HEK293T (cell line): ENCODE data around the gene MLLT10.

ENCODE experiments used
- CTCF ChIA-PET: fragments of 350-600 bp; formaldehyde crosslinking; extraction: SDS; loops from one replicate; lab custom pipeline; 2021; ENCODE audit warnings: antibody characterized with exemption, inconsistent platforms; lab: Yijun Ruan, JAX
- POLR2A ChIA-PET: fragments of 350-600 bp; formaldehyde crosslinking; extraction: SDS; loops from one replicate; lab custom pipeline; 2020; ENCODE audit warnings: antibody characterized with exemption, inconsistent platforms; lab: Yijun Ruan, JAX
- DNase-seq: peaks from one replicate; pipeline ENCODE4 v3.0.0; 2012; ENCODE audit warnings: mixed read lengths; ENCODE audit errors: extremely low spot score
- ARNT ChIP-seq: fragments of 450-650 bp; IDR thresholded peaks from 2 replicates; pipeline ENCODE4 v1.6.1; 2017; ENCODE audit warnings: mild to moderate bottlenecking
- BHLHE40 ChIP-seq: fragments of 450-650 bp; IDR thresholded peaks from 2 replicates; pipeline ENCODE4 v1.6.1; 2016; ENCODE audit warnings: mild to moderate bottlenecking, moderate library complexity, borderline replicate concordance
- CTBP1 ChIP-seq: fragments of 450-650 bp; IDR thresholded peaks from 2 replicates; pipeline ENCODE4 v1.6.1; 2016; ENCODE audit warnings: borderline replicate concordance
- ELF4 ChIP-seq: fragments of 450-650 bp; IDR thresholded peaks from 2 replicates; pipeline ENCODE4 v1.6.1; 2017; ENCODE audit warnings: antibody characterized with exemption
- FOXA1 ChIP-seq: fragments of 450-650 bp; IDR thresholded peaks from 2 replicates; pipeline ENCODE4 v1.6.1; 2016; ENCODE audit warnings: mild to moderate bottlenecking
- FOXK2 ChIP-seq: fragments of 450-650 bp; IDR thresholded peaks from 2 replicates; pipeline ENCODE4 v1.6.1; 2016; ENCODE audit warnings: mild to moderate bottlenecking
- FOXM1 ChIP-seq: fragments of 450-650 bp; IDR thresholded peaks from 2 replicates; pipeline ENCODE4 v1.6.1; 2017; ENCODE audit warnings: mild to moderate bottlenecking, borderline replicate concordance
- HDGF ChIP-seq: fragments of 450-650 bp; IDR thresholded peaks from 2 replicates; pipeline ENCODE4 v1.6.1; 2017; ENCODE audit warnings: antibody characterized with exemption, borderline replicate concordance
- L3MBTL2 ChIP-seq: fragments of 450-650 bp; conservative IDR thresholded peaks from 2 replicates; pipeline ENCODE4 v1.6.1; 2016; ENCODE audit warnings: mild to moderate bottlenecking
- LEF1 ChIP-seq: fragments of 450-650 bp; IDR thresholded peaks from 2 replicates; pipeline ENCODE4 v1.6.1; 2017; ENCODE audit warnings: mild to moderate bottlenecking, borderline replicate concordance
- NFRKB ChIP-seq: fragments of 450-650 bp; IDR thresholded peaks from 2 replicates; pipeline ENCODE4 v1.6.1; 2016; ENCODE audit warnings: mild to moderate bottlenecking, moderate library complexity
- PKNOX1 ChIP-seq: fragments of 450-650 bp; IDR thresholded peaks from 2 replicates; pipeline ENCODE4 v1.6.1; 2016
- SP1 ChIP-seq: fragments of 450-650 bp; IDR thresholded peaks from 2 replicates; pipeline ENCODE4 v1.6.1; 2017
- SUZ12 ChIP-seq: fragments of 450-650 bp; IDR thresholded peaks from 2 replicates; pipeline ENCODE4 v1.6.1; 2016; ENCODE audit warnings: mild to moderate bottlenecking
- TARDBP ChIP-seq: fragments of 450-650 bp; IDR thresholded peaks from 2 replicates; pipeline ENCODE4 v1.6.1; 2016
- ZNF384 ChIP-seq: fragments of 450-650 bp; IDR thresholded peaks from 2 replicates; pipeline ENCODE4 v1.6.1; 2016

MLLT10 gene

GRCh38 chr10:21753497-21754270 is 219.7 kb downstream of the MLLT10 start:
- ChIA-PET POLR2A (no interaction called here), CTCF (no interaction called here)
- no peak for TF ChIP-seq FOXA1
- no peak for TF ChIP-seq ARNT
- no peak for TF ChIP-seq CTBP1
- TF ChIP-seq ELF4, result no peak
- no peak for TF ChIP-seq NFRKB
- no peak for TF ChIP-seq PKNOX1
- no peak for TF ChIP-seq SUZ12
- no peak for TF ChIP-seq SP1
- no peak for DNase-seq

- ChIA-PET CTCF (no interaction called here), POLR2A (no interaction called here)
- no peak for TF ChIP-seq BHLHE40
- TF ChIP-seq FOXK2, result no peak
- no peak for TF ChIP-seq SP1
- TF ChIP-seq FOXM1, result no peak
- TF ChIP-seq CTBP1, result no peak
- TF ChIP-seq L3MBTL2, result no peak
- no peak for TF ChIP-seq NFRKB
- TF ChIP-seq ELF4, result no peak
- no peak for TF ChIP-seq FOXA1
- no peak for TF ChIP-seq HDGF
- TF ChIP-seq TARDBP, result no peak
- TF ChIP-seq ARNT, result no peak
- TF ChIP-seq SUZ12, result no peak
- TF ChIP-seq PKNOX1, result no peak
- no peak for TF ChIP-seq LEF1
- TF ChIP-seq ZNF384, result no peak
- no peak for DNase-seq
Measured at GRCh38 chr10:21754410-21755011, 220.5 kb downstream of the MLLT10 start.

GRCh38 chr10:21756707-21757106 is 222.7 kb downstream of the MLLT10 start:
- TF ChIP-seq ELF4 (no peak), BHLHE40 (no peak), NFRKB (no peak), FOXK2 (no peak), FOXM1 (no peak), SUZ12 (no peak), CTBP1 (no peak), FOXA1 (no peak), ARNT (no peak)
- ChIA-PET CTCF (no interaction called here), POLR2A (no interaction called here)
- no peak for DNase-seq

GRCh38 chr10:21757185-21757901 is 223.3 kb downstream of the MLLT10 start:
- ChIA-PET POLR2A (no interaction called here), CTCF (no interaction called here)
- no peak for TF ChIP-seq BHLHE40
- TF ChIP-seq PKNOX1, result no peak
- TF ChIP-seq L3MBTL2, result no peak
- TF ChIP-seq ELF4, result no peak
- TF ChIP-seq TARDBP, result no peak
- no peak for DNase-seq

- CTCF ChIA-PET, result no interaction called here
- TF ChIP-seq SUZ12 (no peak), ZNF384 (no peak), LEF1 (no peak), CTBP1 (no peak), BHLHE40 (no peak), PKNOX1 (no peak), L3MBTL2 (no peak)
- POLR2A ChIA-PET, result no interaction called here
- DNase-seq, result no peak
Measured at GRCh38 chr10:21758239-21758638, 224.2 kb downstream of the MLLT10 start.

GRCh38 chr10:21758696-21759095 is 224.7 kb downstream of the MLLT10 start:
- DNase-seq, result no peak
- CTCF ChIA-PET, result interaction anchor here (0.6 kb wide), 1 partner anchor 154 kb away, joined by 3 read pairs; no protein-coding TSS in a partner anchor
- no peak for TF ChIP-seq SUZ12
- TF ChIP-seq LEF1, result no peak
- POLR2A ChIA-PET, result no interaction called here
